K562 (cell line): Measurements from ENCODE around the gene CDH12. TPM values are rescaled to one million over a fixed set of nuclear protein-coding genes. Genes with fewer than 3 reads are reported as not detected.

Experiments
- DIDO1 ChIP-seq: fragments of 450-650 bp; IDR thresholded peaks from 2 replicates; pipeline ENCODE4 v1.6.1; 2016; ENCODE audit warnings: low read depth, missing biosample characterization, missing genetic modification characterization
- GABPB2 ChIP-seq: fragments of 250-450 bp; sonication (Bioruptor Pico); conservative IDR thresholded peaks from 2 replicates; pipeline ENCODE4 v1.5.1; 2021; ENCODE audit warnings: mild to moderate bottlenecking
- ILK ChIP-seq: fragments of 450-650 bp; IDR thresholded peaks from 2 replicates; pipeline ENCODE4 v1.6.1; 2016; ENCODE audit warnings: missing genetic modification characterization, low read depth, mild to moderate bottlenecking, missing compliant biosample characterization, moderate library complexity, borderline replicate concordance
- PRDM10 ChIP-seq: fragments of 450-650 bp; IDR thresholded peaks from 2 replicates; pipeline ENCODE4 v1.6.1; 2018; ENCODE audit not compliant: partially characterized antibody
- TEAD1 ChIP-seq, 2 experiments: fragments of 450-650 bp in 1 of 2; sonication (generic) in 1 of 2; formaldehyde crosslinking; IDR thresholded peaks; 2 replicates each; pipeline versions ENCODE4 v1.4.0 to v1.8.0; 2020 to 2022; ENCODE audit warnings: mild to moderate bottlenecking in 2 of 2, missing genetic modification reagents in 1 of 2
- ZFP91 ChIP-seq: sonication (generic); formaldehyde crosslinking; IDR thresholded peaks from 2 replicates; pipeline ENCODE4 v1.8.0; 2022; ENCODE audit warnings: mild to moderate bottlenecking, missing genetic modification reagents
- polyA plus RNA-seq, 8 experiments: library from polyadenylated mRNA; depleted of rRNA in 4 of 8; stranded (reverse) in 5 of 8; unstranded in 3 of 8; fragments of >200 nt; fragmentation: Nextera tagmentation in 2 of 8; fragmentation: Illumina TruSeq in 1 of 8; extraction: Ambion mirVana in 2 of 8; extraction: Trizol in 1 of 8; gene quantifications; 2 replicates each; pipeline versions ENCODE4 v1.2.1 to v1.2.3, GENCODE V29; 2011 to 2014; ENCODE audit warnings: inconsistent platforms in 1 of 8, missing spikeins in 1 of 8
- total RNA-seq, 7 experiments: library from RNA; depleted of rRNA in 6 of 7; stranded (reverse); fragments of >200 nt in 6 of 7; fragmentation: Illumina TruSeq in 2 of 7; extraction: Trizol in 2 of 7; gene quantifications; 2 replicates each; pipeline versions ENCODE4 v1.2.1 to v1.2.3, GENCODE V29; 2011 to 2021; ENCODE audit warnings: low replicate concordance in 1 of 7

Gene CDH12
- total and polyA plus RNA-seq, 9 of the 15 experiments (the other 6 are each of a cell fraction or from before 2014, with no cell fraction given) = 0.03 to 1.7 (median 0.37) TPM

- TF ChIP-seq ZFP91 (CRISPR knock-in tag) = no peak
- TF ChIP-seq GABPB2 (CRISPR knock-in tag) = no peak
- no peak for TF ChIP-seq ILK (tag)
- TF ChIP-seq PRDM10 = no peak
- TF ChIP-seq DIDO1 (tag) = no peak
- no peak for TF ChIP-seq TEAD1 (CRISPR knock-in tag; IDR thresholded peaks at IDR 0.05)
Measured at GRCh38 chr5:22076586-22076985, 776.6 kb downstream of the CDH12 start (continued).
